Measurements from ENCODE around the gene RGL3.

Gene RGL3

DNA sequence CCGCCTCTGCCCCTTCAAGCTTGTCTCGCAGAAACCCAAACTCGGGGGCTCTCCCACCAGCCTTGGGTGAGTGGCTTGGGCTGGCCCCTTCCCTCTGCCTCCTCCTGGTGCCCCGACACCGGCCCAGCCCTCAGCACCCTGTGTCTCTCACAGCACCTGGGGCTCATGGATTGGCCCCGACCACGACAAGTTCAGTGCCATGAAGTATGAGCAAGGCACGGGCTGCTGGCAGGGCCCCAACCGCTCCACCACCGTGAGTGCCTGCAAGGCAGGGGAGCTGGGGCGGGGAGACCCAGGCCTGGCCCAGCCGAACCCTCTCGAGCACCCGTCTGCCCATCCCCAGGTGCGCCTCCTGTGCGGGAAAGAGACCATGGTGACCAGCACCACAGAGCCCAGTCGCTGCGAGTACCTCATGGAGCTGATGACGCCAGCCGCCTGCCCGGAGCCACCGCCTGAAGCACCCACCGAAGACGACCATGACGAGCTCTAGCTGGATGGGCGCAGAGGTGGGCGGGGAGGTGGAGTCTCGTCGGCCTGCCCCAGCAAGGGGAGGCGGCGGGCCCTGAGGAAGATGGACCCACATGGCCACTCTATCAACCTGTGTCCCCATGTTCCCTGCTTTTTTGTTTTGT lies 29.9 kb upstream of the RGL3 start:
- no peak overlapping the region for H3K4me3 ChIP-seq (ENCODE audit: control insufficient read depth, low read depth, low read length)
- TF ChIP-seq, protein P1, sequence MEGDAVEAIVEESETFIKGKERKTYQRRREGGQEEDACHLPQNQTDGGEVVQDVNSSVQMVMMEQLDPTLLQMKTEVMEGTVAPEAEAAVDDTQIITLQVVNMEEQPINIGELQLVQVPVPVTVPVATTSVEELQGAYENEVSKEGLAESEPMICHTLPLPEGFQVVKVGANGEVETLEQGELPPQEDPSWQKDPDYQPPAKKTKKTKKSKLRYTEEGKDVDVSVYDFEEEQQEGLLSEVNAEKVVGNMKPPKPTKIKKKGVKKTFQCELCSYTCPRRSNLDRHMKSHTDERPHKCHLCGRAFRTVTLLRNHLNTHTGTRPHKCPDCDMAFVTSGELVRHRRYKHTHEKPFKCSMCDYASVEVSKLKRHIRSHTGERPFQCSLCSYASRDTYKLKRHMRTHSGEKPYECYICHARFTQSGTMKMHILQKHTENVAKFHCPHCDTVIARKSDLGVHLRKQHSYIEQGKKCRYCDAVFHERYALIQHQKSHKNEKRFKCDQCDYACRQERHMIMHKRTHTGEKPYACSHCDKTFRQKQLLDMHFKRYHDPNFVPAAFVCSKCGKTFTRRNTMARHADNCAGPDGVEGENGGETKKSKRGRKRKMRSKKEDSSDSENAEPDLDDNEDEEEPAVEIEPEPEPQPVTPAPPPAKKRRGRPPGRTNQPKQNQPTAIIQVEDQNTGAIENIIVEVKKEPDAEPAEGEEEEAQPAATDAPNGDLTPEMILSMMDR (IDR thresholded peaks at IDR 0.05; ENCODE audit: control insufficient read depth, insufficient read depth, low read depth, low read length, missing control alignments) = no peak
- DNase-seq (ENCODE audit: low read depth) = no peak

DNA sequence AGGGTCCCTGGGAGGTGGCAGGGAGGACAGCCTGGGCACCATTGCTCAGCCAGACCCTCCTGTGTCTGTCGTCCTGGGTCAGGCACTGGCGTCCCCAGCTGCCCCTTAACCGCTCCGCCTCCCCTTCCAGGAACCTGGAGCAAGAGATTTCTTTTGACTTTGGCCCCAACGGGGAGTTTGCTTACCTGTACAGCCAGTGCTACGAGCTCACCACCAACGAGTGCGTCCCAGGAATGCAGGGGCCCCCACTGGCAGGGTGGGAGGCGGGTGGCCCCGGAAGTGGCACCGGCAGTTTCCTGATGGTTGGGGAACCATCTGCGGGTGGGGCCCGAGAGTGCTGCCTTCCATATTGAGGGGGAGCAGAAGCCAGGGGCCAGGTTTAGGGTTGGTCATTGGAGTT lies 29.3 kb upstream of the RGL3 start:
- TF ChIP-seq, protein P1 (IDR thresholded peaks at IDR 0.05; ENCODE audit: control insufficient read depth, insufficient read depth, low read depth, low read length, missing control alignments) = no peak
- DNase-seq (ENCODE audit: low read depth) = no peak
- H3K4me3 ChIP-seq (ENCODE audit: control insufficient read depth, low read depth, low read length) = no peak overlapping the region

DNA sequence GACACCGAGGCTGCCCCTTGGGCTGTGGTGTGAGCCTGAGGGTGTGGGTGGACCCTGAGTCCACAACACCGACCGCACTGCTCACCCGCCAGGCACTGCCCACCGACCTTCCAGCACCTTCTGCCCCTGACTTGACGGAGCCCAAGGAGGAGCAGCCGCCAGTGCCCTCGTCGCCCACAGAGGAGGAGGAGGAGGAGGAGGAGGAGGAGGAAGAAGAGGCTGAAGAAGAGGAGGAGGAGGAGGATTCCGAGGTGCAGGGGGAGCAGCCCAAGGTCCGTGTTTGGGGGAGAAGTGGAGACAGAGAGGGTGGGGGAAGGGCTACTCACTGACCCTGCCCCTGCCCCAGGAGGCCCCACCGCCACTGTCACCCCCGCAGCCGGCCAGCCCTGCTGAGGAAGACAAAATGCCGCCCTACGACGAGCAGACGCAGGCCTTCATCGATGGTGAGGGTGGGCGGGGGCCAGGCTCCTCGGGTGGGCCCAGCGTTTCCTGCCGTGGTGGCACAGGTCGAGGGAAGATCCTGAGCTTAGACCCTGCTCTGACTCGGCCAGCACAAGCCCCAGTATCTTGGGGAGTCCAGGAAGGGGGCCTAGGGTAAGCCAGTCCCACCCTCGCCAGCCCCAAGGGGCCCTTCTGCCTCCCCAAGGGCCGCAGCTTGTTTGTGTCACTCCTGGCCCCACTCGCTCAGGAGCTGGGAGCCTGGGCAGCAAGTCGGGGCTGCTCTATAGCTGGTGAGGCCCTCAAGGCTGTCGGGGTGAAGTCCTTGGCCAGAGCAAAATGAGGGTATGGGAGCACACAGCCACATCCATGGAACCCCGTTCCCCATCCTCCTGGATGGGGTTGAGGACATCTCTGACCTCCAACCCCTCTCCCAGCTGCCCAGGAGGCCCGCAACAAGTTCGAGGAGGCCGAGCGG lies 28.5 kb upstream of the RGL3 start:
- DNase-seq (ENCODE audit: low read depth) = no peak
- TF ChIP-seq, protein P1 (IDR thresholded peaks at IDR 0.05; ENCODE audit: control insufficient read depth, insufficient read depth, low read depth, low read length, missing control alignments) = no peak
- no peak overlapping the region for H3K4me3 ChIP-seq (ENCODE audit: control insufficient read depth, low read depth, low read length)

DNA sequence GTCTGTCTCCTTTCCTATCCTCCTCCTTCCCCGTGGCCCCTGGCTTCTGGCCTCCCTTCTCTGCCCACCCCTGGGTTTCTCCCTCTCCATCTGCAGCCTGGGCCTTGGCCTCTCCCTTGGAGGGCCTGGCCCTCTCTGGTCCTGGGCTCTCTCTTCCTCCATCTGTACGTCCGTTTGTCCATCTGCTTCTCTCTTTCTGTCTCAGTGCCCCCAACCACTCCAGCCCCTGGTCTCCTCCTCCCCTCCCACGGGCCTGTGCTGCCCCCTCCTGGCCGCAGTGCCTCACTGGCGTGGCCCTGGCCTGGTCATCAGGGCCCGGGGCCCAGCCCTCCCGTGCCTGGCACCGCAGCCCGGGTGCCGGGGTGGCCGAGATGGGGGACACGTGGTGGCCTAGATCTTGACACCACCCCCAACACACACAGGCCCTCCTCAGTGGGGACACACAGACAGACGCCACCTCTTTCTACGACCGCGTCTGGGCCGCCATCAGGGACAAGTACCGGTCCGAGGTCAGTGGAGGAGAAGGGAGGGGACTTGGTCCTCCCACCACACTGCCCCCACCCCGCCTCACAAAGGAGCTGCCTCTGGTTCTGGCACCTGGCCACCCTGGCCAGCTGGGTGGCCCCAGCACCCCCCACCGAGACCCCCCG lies 27.7 kb upstream of the RGL3 start:
- TF ChIP-seq, protein P1 (IDR thresholded peaks at IDR 0.05; ENCODE audit: control insufficient read depth, insufficient read depth, low read depth, low read length, missing control alignments) = peak; percentile 75
- DNase-seq (ENCODE audit: low read depth) = no peak
- no peak overlapping the region for H3K4me3 ChIP-seq (ENCODE audit: control insufficient read depth, low read depth, low read length)

DNA sequence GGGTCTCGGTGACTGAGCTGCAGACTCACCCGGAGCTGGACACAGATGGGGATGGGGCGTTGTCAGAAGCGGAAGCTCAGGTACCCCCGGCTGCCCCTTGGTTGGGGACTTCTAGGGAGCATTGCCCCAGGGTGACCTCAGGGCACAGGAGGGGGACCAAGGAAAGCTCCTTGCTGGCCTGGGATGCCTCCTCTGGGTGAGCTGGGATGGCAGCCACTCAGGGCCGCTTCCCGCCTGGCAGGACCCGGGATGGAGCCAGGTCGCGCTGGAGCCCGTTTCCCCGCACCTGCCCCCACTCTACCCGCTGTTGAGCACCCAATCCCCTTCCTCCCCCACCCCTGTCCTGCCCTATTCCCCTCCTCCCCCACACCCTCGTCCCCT lies 27.1 kb upstream of the RGL3 start:
- no peak overlapping the region for H3K4me3 ChIP-seq (ENCODE audit: control insufficient read depth, low read depth, low read length)
- no peak for DNase-seq (ENCODE audit: low read depth)
- TF ChIP-seq, protein P1 (IDR thresholded peaks at IDR 0.05; ENCODE audit: control insufficient read depth, insufficient read depth, low read depth, low read length, missing control alignments) = no peak

DNA sequence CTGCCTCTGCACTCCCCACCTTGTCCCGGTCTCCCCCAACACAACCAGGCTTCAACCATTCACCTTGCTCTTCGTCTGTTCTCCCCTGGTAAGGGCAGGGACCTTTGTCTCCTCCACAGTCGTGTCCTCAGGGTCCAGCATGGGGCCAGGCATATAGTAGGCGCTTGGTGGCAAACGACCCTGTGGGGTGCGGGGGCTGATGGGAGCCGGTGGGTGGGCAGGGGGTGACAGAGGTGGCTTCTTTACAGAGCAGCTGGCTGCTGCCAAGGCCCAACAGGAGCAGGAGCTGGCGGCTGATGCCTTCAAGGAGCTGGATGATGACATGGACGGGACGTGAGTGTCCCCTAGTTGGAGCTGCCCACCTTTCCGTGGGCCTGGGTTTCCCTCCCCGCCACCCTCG lies 26.0 kb upstream of the RGL3 start:
- DNase-seq (ENCODE audit: low read depth) = no peak
- TF ChIP-seq, protein P1 (IDR thresholded peaks at IDR 0.05; ENCODE audit: control insufficient read depth, insufficient read depth, low read depth, low read length, missing control alignments) = no peak

More for the DNA sequence above, 26.0 kb upstream of the RGL3 start:
- H3K4me3 ChIP-seq (ENCODE audit: control insufficient read depth, low read depth, low read length) = no peak overlapping the region

Measured in AG09309 (cell line).